IMR-90 (cell line): ENCODE measurements around the gene MTM1.

Experiments used
- CEBPB ChIP-seq: IDR thresholded peaks from 2 replicates; pipeline ENCODE4 v1.6.1; 2012; ENCODE audit warnings: low read depth, low read length, improper control_type of control experiment
- CTCF ChIP-seq: conservative IDR thresholded peaks from 2 replicates; pipeline ENCODE4 v1.5.1; 2012; ENCODE audit warnings: mild to moderate bottlenecking, low read depth, low read length, improper control_type of control experiment
- FOS ChIP-seq: fragments of 150-350 bp; IDR thresholded peaks from 2 replicates; pipeline ENCODE4 v1.6.1; 2016; ENCODE audit warnings: low read depth, low read length
- MAZ ChIP-seq: IDR thresholded peaks from 2 replicates; pipeline ENCODE4 v1.6.1; 2012; ENCODE audit warnings: low read depth, mild to moderate bottlenecking, low read length, improper control_type of control experiment, moderate library complexity, borderline replicate concordance
- MXI1 ChIP-seq: IDR thresholded peaks from 2 replicates; pipeline ENCODE4 v1.6.1; 2012; ENCODE audit warnings: low read depth, mild to moderate bottlenecking, low read length, moderate library complexity, borderline replicate concordance
- NFE2L2 ChIP-seq: fragments of 150-350 bp; IDR thresholded peaks from 2 replicates; pipeline ENCODE4 v1.6.1; 2016; ENCODE audit warnings: low read depth, mild to moderate bottlenecking, low read length
- POLR2A ChIP-seq: IDR thresholded peaks from 2 replicates; pipeline ENCODE4 v1.6.1; 2012; ENCODE audit warnings: mild to moderate bottlenecking, low read depth, low read length
- RAD21 ChIP-seq: IDR thresholded peaks from 2 replicates; pipeline ENCODE4 v1.6.1; 2012; ENCODE audit warnings: low read length, improper control_type of control experiment
- SMC3 ChIP-seq: fragments of 150-350 bp; IDR thresholded peaks from 2 replicates; pipeline ENCODE4 v1.6.1; 2016; ENCODE audit warnings: low read depth, mild to moderate bottlenecking, antibody characterized with exemption, low read length, moderate library complexity

GRCh38 chrX:150565551-150565950, 2.9 kb upstream of the MTM1 start:
- no peak for TF ChIP-seq CTCF
- no peak for TF ChIP-seq MAZ
- TF ChIP-seq RAD21, result no peak
- TF ChIP-seq POLR2A, result no peak
- TF ChIP-seq CEBPB, result no peak
- TF ChIP-seq SMC3, result no peak
- no peak for TF ChIP-seq MXI1
- no peak for TF ChIP-seq FOS
- TF ChIP-seq NFE2L2, result no peak
